ENCODE results near the gene HINT2.

The HINT2 gene

GRCh38 chr9:35766997-35767396 is 47.8 kb downstream of the HINT2 start:
- H3K9ac ChIP-seq (ENCODE audit: low read depth in 1 of 2, low read length in 2 of 2): no peak overlapping the region
- peaks cover 21 to 37% of the 10 kb centered on the region in 2 donors for H3K4me1 ChIP-seq (ENCODE audit: control insufficient read depth in 1 of 2, insufficient read depth in 2 of 2, low read length in 2 of 2)
- H3K9me3 ChIP-seq (ENCODE audit: control insufficient read depth in 1 of 2, low read length in 2 of 2): no peaks in the 10 kb centered on the region

GRCh38 chr9:35763803-35764202 is 51.0 kb downstream of the HINT2 start:
- Histone ChIP-seq H3K36me3 (ENCODE audit: control insufficient read depth in 1 of 2, insufficient read depth in 2 of 2, low read length in 2 of 2) (no peaks in the 10 kb centered on the region), H3K4me1 (ENCODE audit: control insufficient read depth in 1 of 2, insufficient read depth in 2 of 2, low read length in 2 of 2) (peaks cover 0 to 22% of the 10 kb centered on the region in 2 donors), H3K9me3 (ENCODE audit: control insufficient read depth in 1 of 2, low read length in 2 of 2) (no peaks in the 10 kb centered on the region), H3K27ac (ENCODE audit: low read depth, low read length) (no peak overlapping the region), H3K9ac (ENCODE audit: low read depth in 1 of 2, low read length in 2 of 2) (no peak overlapping the region), H3K4me3 (ENCODE audit: low read depth in 1 of 2, low read length in 2 of 2) (no peak overlapping the region), H3K27me3 (ENCODE audit: control insufficient read depth in 1 of 2, insufficient read depth in 2 of 2, low read length in 2 of 2) (no peaks in the 10 kb centered on the region)

More at GRCh38 chr9:35766997-35767396, 47.8 kb downstream of the HINT2 start:
- no peaks in the 10 kb centered on the region for H3K27me3 ChIP-seq (ENCODE audit: control insufficient read depth in 1 of 2, insufficient read depth in 2 of 2, low read length in 2 of 2)
- H3K27ac ChIP-seq (ENCODE audit: low read depth, low read length): no peak overlapping the region
- H3K4me3 ChIP-seq (ENCODE audit: low read depth in 1 of 2, low read length in 2 of 2): no peak overlapping the region
- H3K36me3 ChIP-seq (ENCODE audit: control insufficient read depth in 1 of 2, insufficient read depth in 2 of 2, low read length in 2 of 2): no peaks in the 10 kb centered on the region

- no peak overlapping the region for H3K27ac ChIP-seq (ENCODE audit: low read depth, low read length)
- no peaks in the 10 kb centered on the region for H3K36me3 ChIP-seq (ENCODE audit: control insufficient read depth in 1 of 2, insufficient read depth in 2 of 2, low read length in 2 of 2)
- H3K4me3 ChIP-seq (ENCODE audit: low read depth in 1 of 2, low read length in 2 of 2): no peak overlapping the region
- H3K9me3 ChIP-seq (ENCODE audit: control insufficient read depth in 1 of 2, low read length in 2 of 2): no peaks in the 10 kb centered on the region
- H3K4me1 ChIP-seq (ENCODE audit: control insufficient read depth in 1 of 2, insufficient read depth in 2 of 2, low read length in 2 of 2): peaks cover 6 to 28% of the 10 kb centered on the region in 2 donors
- no peaks in the 10 kb centered on the region for H3K27me3 ChIP-seq (ENCODE audit: control insufficient read depth in 1 of 2, insufficient read depth in 2 of 2, low read length in 2 of 2)
- H3K9ac ChIP-seq (ENCODE audit: low read depth in 1 of 2, low read length in 2 of 2): no peak overlapping the region
Observed at GRCh38 chr9:35763181-35763580, 51.7 kb downstream of the HINT2 start.
